DND-41 (cell line): ENCODE measurements around the gene MFF.
A peak's percentile ranks its signal among the peaks of the same experiment; 100 is the strongest.

ENCODE experiments used
- ATAC-seq: fragments of 200-7000 bp; cut with Tn5 transposase; 3 replicates; pipeline ENCODE4 v1.9.1; 2021; ENCODE audit warnings: low read depth; ENCODE audit not compliant: insufficient read depth
- DNase-seq: peaks from one replicate; pipeline ENCODE4 v3.0.0-alpha.2; 2020
- H2AFZ ChIP-seq: 2 replicates; pipeline ENCODE4 v1.6.0; 2012; ENCODE audit warnings: low read depth, low read length
- H3K27ac ChIP-seq: 2 replicates; pipeline ENCODE4 v1.5.1; 2012; ENCODE audit warnings: low read length, inconsistent platforms
- H3K27me3 ChIP-seq: fragments of 200-600 bp; sonication (generic); 2 replicates; pipeline ENCODE4 v1.6.0; 2012; ENCODE audit warnings: low read length, mild to moderate bottlenecking, inconsistent platforms; ENCODE audit not compliant: insufficient read depth, poor library complexity
- H3K36me3 ChIP-seq: 2 replicates; pipeline ENCODE4 v1.5.1; 2012; ENCODE audit warnings: low read length, inconsistent platforms; ENCODE audit not compliant: insufficient read depth
- H3K4me1 ChIP-seq: 2 replicates; pipeline ENCODE4 v1.5.1; 2012; ENCODE audit warnings: mild to moderate bottlenecking, low read length; ENCODE audit not compliant: insufficient read depth
- H3K4me2 ChIP-seq: 2 replicates; pipeline ENCODE4 v1.6.0; 2012; ENCODE audit warnings: mild to moderate bottlenecking, moderate library complexity, low read length, inconsistent platforms; ENCODE audit not compliant: insufficient read depth
- H3K4me3 ChIP-seq, 2 experiments: fragments of 200-600 bp in 1 of 2; shearing (Covaris generic) in 1 of 2; 2 replicates each; pipeline ENCODE4 v1.5.1; 2012 to 2016; ENCODE audit warnings: inconsistent platforms in 2 of 2, low read length in 2 of 2, mild to moderate bottlenecking in 2 of 2, low read depth in 1 of 2, moderate library complexity in 1 of 2
- H3K79me2 ChIP-seq: 2 replicates; pipeline ENCODE4 v1.6.0; 2012; ENCODE audit warnings: low read length, inconsistent platforms; ENCODE audit not compliant: insufficient read depth
- H3K9ac ChIP-seq: 2 replicates; pipeline ENCODE4 v1.6.0; 2012; ENCODE audit warnings: low read depth, mild to moderate bottlenecking, inconsistent platforms, low read length, moderate library complexity
- H3K9me3 ChIP-seq: 2 replicates; pipeline ENCODE4 v1.5.1; 2012; ENCODE audit warnings: low read length, moderate library complexity, mild to moderate bottlenecking, inconsistent platforms; ENCODE audit not compliant: insufficient read depth, severe bottlenecking
- H4K20me1 ChIP-seq: 2 replicates; pipeline ENCODE4 v1.6.0; 2012; ENCODE audit warnings: low read length; ENCODE audit not compliant: insufficient read depth
- CTCF ChIP-seq: IDR thresholded peaks from 2 replicates; pipeline ENCODE4 v1.5.1; 2012; ENCODE audit warnings: borderline replicate concordance, low read length, moderate library complexity, mild to moderate bottlenecking; ENCODE audit not compliant: poor library complexity, severe bottlenecking; ENCODE audit errors: extremely low read depth
- EZH2 ChIP-seq: IDR thresholded peaks from 3 replicates; pipeline ENCODE4 v1.6.1; 2012; ENCODE audit warnings: borderline replicate concordance, low read depth, mild to moderate bottlenecking, moderate library complexity, low read length, inconsistent platforms; ENCODE audit not compliant: severe bottlenecking

Gene MFF, protein sequence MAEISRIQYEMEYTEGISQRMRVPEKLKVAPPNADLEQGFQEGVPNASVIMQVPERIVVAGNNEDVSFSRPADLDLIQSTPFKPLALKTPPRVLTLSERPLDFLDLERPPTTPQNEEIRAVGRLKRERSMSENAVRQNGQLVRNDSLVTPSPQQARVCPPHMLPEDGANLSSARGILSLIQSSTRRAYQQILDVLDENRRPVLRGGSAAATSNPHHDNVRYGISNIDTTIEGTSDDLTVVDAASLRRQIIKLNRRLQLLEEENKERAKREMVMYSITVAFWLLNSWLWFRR

GRCh38 chr2:227324995-227325838, at the start of gene MFF:
MFF (plus strand) TSS chr2:227325251; CDS start chr2:227330666, 5,415 bp downstream.
- H3K4me1 ChIP-seq, result peaks cover 35% of the 10 kb centered on the region
- H3K36me3 ChIP-seq, result peaks cover 12% of the 10 kb centered on the region
- H3K27me3 ChIP-seq, result no peaks in the 10 kb centered on the region
- H3K79me2 ChIP-seq, result peaks cover 55% of the 10 kb centered on the region
- peak within 1 kb of the TSS; percentile 71 for H3K4me2 ChIP-seq
- ATAC-seq (peak; percentile 96), DNase-seq (peak; percentile 92)
- H3K9ac ChIP-seq, result peak within 1 kb of the TSS; percentile 97
- TF ChIP-seq CTCF (peak; percentile 57), EZH2 (no peak)
- peak within 1 kb of the TSS; percentile 84 for H2AFZ ChIP-seq
- peak within 1 kb of the TSS; percentile 93 to 99 for H3K4me3 ChIP-seq
- no peaks in the 10 kb centered on the region for H3K9me3 ChIP-seq
- peaks cover 9% of the 10 kb centered on the region; the same call in 1 of the 2 replicates for H4K20me1 ChIP-seq
- peak within 1 kb of the TSS; percentile 75 for H3K27ac ChIP-seq

GRCh38 chr2:227280895-227281294, 44.2 kb upstream of the MFF start:
- Histone ChIP-seq H3K9me3 (no peaks in the 10 kb centered on the region), H3K4me1 (no peaks in the 10 kb centered on the region), H4K20me1 (no peaks in the 10 kb centered on the region), H3K79me2 (no peaks in the 10 kb centered on the region), H3K9ac (no peak overlapping the region), H3K4me3 (no peak overlapping the region), H3K4me2 (no peak overlapping the region), H3K36me3 (no peaks in the 10 kb centered on the region), H2AFZ (no peak overlapping the region), H3K27ac (no peak overlapping the region), H3K27me3 (peaks cover 4% of the 10 kb centered on the region)
- ATAC-seq, result no peak
- no peak for TF ChIP-seq CTCF
- TF ChIP-seq EZH2, result no peak
- DNase-seq, result no peak

- H3K4me1 ChIP-seq, result no peaks in the 10 kb centered on the region
- no peaks in the 10 kb centered on the region for H3K27me3 ChIP-seq
- no peak overlapping the region for H2AFZ ChIP-seq
- TF ChIP-seq EZH2 (no peak), CTCF (no peak)
- no peaks in the 10 kb centered on the region for H3K36me3 ChIP-seq
- H4K20me1 ChIP-seq, result no peaks in the 10 kb centered on the region
- no peak overlapping the region for H3K9ac ChIP-seq
- no peak overlapping the region for H3K4me3 ChIP-seq
- no peak for ATAC-seq
- no peaks in the 10 kb centered on the region for H3K9me3 ChIP-seq
- DNase-seq, result no peak
- H3K79me2 ChIP-seq, result no peaks in the 10 kb centered on the region
- H3K27ac ChIP-seq, result no peak overlapping the region
- H3K4me2 ChIP-seq, result no peak overlapping the region
Measured at GRCh38 chr2:227285741-227286236, 39.3 kb upstream of the MFF start.
